Tibial nerve (tissue), 4 donors: ENCODE results near the gene CIROP.

Source experiments
- EP300 ChIP-seq, 2 donors: sonication (generic); formaldehyde crosslinking; IDR thresholded peaks; one replicate each; pipeline ENCODE4 v1.6.1; 2017; ENCODE audit warnings: antibody characterized with exemption in 2 of 2, mild to moderate bottlenecking in 1 of 2
- POLR2A ChIP-seq, 2 donors: fragments of 450-650 bp; IDR thresholded peaks; one replicate each; pipeline ENCODE4 v1.6.1; 2017; ENCODE audit warnings: antibody characterized with exemption in 2 of 2, mild to moderate bottlenecking in 2 of 2, moderate library complexity in 2 of 2
- TF ChIP-seq, protein P1 (sequence below), 5 experiments: fragments of 200-600 bp in 3 of 5; fragments of 450-650 bp in 2 of 5; sonication (generic) in 3 of 5; IDR thresholded peaks; one replicate each; pipeline ENCODE4 v1.5.1; 2016 to 2019; ENCODE audit warnings: antibody characterized with exemption in 5 of 5, mild to moderate bottlenecking in 3 of 5, moderate library complexity in 2 of 5

DNA sequence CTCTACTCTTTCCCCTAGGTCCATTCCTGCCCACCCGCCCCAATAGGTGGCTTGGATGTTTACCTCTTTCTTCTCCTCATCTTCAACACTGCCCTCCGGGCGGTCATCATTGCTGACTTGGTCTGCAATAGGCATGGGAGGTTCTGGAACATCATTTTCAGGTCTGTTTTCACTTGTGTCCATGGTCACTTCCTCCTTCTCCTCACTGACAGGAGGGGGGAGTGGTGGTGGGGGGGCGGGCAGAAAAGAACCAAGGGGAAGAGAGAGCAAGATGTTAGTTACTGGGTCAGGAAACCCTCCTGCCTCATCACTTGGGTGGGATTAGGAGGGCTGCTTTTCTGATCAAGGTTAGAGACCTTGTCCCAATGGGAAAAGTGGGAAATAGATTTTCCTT lies 35.4 kb downstream of the CIROP start:
- TF ChIP-seq POLR2A (IDR thresholded peaks at IDR 0.05): no peak
- TF ChIP-seq, protein P1, sequence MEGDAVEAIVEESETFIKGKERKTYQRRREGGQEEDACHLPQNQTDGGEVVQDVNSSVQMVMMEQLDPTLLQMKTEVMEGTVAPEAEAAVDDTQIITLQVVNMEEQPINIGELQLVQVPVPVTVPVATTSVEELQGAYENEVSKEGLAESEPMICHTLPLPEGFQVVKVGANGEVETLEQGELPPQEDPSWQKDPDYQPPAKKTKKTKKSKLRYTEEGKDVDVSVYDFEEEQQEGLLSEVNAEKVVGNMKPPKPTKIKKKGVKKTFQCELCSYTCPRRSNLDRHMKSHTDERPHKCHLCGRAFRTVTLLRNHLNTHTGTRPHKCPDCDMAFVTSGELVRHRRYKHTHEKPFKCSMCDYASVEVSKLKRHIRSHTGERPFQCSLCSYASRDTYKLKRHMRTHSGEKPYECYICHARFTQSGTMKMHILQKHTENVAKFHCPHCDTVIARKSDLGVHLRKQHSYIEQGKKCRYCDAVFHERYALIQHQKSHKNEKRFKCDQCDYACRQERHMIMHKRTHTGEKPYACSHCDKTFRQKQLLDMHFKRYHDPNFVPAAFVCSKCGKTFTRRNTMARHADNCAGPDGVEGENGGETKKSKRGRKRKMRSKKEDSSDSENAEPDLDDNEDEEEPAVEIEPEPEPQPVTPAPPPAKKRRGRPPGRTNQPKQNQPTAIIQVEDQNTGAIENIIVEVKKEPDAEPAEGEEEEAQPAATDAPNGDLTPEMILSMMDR (IDR thresholded peaks at IDR 0.05): no peak
- no peak for TF ChIP-seq EP300 (IDR thresholded peaks at IDR 0.05)
